Prostate gland (tissue), 2 donors: ENCODE data around the gene ADORA3.

ENCODE experiments used
- CTCF ChIP-seq, 4 experiments: fragments of 200-600 bp in 2 of 4; fragments of 450-650 bp in 2 of 4; sonication (generic) in 2 of 4; IDR thresholded peaks; 1 replicate in 3 of 4; 2 replicates in 1 of 4; pipeline ENCODE4 v1.5.1; 2016 to 2019; ENCODE audit warnings: antibody characterized with exemption in 4 of 4, mild to moderate bottlenecking in 2 of 4, moderate library complexity in 2 of 4
- POLR2A ChIP-seq: fragments of 450-650 bp; IDR thresholded peaks from one replicate; pipeline ENCODE4 v1.6.1; 2016; ENCODE audit warnings: antibody characterized with exemption, mild to moderate bottlenecking

DNA sequence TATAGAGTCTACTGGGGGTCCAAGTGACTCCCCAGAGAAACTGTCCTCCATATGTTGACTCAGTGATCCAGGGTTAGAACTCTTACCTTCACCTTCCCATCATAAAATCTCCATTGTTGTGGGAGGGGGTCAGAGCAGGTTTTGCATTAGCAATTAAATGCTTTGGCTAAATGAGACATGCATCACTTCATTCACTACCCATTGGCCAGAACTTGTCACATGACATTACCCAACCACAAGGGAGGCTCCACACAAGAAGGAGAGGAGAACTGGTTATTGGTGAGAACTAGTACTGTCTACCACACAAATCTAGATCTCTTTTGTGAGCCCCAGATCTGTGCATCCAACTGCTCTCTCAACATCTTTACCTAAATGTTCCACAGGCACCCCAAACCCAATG is 33.9 kb downstream of the ADORA3 start:
- TF ChIP-seq CTCF (IDR thresholded peaks at IDR 0.05), result no peak
- TF ChIP-seq POLR2A, result no peak
